Measurements from ENCODE around the gene PEAK1. TPM values are rescaled to one million over a fixed set of nuclear protein-coding genes. Genes with fewer than 3 reads are reported as not detected.

Gene PEAK1
- total RNA-seq, 6 donors from 2014 or later = 82.8 to 142 (median 90.1) TPM

DNA sequence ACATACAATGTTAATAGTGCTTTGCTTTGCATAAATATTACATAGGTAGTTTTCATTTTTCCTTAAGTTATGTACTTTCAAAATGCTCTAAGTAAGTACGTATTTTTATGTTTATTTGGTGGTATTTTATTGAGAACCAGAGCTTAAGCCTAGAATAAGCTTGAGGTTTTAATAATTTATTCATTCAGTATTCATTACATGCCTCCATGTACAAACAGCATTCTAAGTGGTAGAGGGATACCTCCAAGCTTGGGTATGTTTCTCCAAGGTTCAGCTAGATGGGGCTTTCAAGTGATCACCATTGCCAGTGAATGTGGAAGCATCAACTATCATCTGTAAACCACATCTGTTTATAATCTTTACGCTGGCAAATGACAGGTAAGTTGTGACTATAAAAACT lies 52.3 kb downstream of the PEAK1 start:
- peaks cover 0 to 16% (median 0%) of the 10 kb centered on the region in 4 donors for H3K36me3 ChIP-seq
- TF ChIP-seq POLR2AphosphoS5 (IDR thresholded peaks at IDR 0.05) (no peak), POLR2A (IDR thresholded peaks at IDR 0.05) (no peak), EP300 (IDR thresholded peaks at IDR 0.05) (no peak)
- TF ChIP-seq, protein P1, sequence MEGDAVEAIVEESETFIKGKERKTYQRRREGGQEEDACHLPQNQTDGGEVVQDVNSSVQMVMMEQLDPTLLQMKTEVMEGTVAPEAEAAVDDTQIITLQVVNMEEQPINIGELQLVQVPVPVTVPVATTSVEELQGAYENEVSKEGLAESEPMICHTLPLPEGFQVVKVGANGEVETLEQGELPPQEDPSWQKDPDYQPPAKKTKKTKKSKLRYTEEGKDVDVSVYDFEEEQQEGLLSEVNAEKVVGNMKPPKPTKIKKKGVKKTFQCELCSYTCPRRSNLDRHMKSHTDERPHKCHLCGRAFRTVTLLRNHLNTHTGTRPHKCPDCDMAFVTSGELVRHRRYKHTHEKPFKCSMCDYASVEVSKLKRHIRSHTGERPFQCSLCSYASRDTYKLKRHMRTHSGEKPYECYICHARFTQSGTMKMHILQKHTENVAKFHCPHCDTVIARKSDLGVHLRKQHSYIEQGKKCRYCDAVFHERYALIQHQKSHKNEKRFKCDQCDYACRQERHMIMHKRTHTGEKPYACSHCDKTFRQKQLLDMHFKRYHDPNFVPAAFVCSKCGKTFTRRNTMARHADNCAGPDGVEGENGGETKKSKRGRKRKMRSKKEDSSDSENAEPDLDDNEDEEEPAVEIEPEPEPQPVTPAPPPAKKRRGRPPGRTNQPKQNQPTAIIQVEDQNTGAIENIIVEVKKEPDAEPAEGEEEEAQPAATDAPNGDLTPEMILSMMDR (IDR thresholded peaks at IDR 0.05) = no peak
- ATAC-seq (ENCODE audit: low FRiP score in 2 of 2) = no peak
- WGBS, 2 donors = 92 to 98% methylated on average over 2 of the region's 2 CpGs
- DNase-seq = no peak
- no peaks in the 10 kb centered on the region for H3K9me3 ChIP-seq
- no peak overlapping the region for H3K27ac ChIP-seq
- no peak overlapping the region for H3K4me3 ChIP-seq
- no peaks in the 10 kb centered on the region for H3K27me3 ChIP-seq
- no peaks in the 10 kb centered on the region for H3K4me1 ChIP-seq

DNA sequence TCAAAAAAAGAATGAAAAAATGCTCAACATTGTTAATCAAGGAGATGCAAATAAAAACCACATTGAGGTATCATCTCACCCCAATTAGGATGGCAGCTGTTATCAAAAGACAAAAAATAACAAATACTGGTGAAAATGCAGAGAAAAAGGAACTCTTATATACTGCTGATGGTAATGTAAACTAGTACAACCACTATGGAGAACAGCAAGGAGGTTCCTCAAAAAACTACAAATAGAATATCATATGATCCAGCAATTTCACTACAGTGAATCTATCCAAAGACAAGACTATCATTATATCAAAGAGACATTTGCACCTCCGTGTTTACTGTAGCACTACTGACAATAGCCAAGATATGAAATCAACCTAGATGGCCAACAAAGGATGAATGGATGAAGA lies 58.4 kb downstream of the PEAK1 start:
- no peak overlapping the region for H3K27ac ChIP-seq
- no peaks in the 10 kb centered on the region for H3K9me3 ChIP-seq
- H3K4me1 ChIP-seq = peaks cover 0 to 3% (median 0%) of the 10 kb centered on the region in 4 donors
- 90 to 97% methylated on average over 1 of the region's 1 CpG for WGBS, 2 donors
- DNase-seq (no peak), ATAC-seq (ENCODE audit: low FRiP score in 2 of 2) (no peak)
- TF ChIP-seq EP300 (IDR thresholded peaks at IDR 0.05) = no peak
- no peak overlapping the region for H3K4me3 ChIP-seq
- no peaks in the 10 kb centered on the region for H3K27me3 ChIP-seq
- H3K36me3 ChIP-seq = peaks cover 0 to 16% (median 0%) of the 10 kb centered on the region in 4 donors

DNA sequence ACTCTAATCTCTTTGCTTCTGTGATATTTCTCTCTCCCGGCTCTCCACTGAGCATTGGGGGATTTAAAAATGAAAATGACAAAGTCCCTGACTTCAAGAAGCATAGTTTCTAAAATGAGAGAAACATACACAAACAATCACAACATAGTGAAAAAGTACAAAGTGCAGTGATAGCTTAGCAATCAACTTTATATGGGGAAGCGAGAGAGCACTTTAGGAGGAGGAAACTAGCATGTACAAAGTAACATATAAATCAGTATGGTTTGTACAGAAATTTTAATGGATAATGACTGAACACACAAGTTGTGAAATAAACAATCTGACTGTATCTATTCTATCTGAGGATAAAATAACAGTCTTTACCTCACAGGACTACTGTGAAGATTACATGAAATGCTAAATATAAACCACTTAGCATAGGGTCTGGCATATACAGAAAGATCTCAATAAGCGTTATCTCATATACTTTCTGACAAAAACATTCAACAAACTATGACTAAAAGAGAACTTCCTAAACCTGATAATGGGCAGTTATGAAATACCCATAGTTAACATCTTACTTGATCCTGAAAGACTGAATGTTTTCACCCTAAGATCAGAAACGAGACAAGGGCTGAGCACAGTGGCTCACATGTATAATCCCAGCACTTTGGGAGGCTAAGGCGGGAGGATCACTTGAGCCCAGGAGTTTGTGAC lies 61.2 kb downstream of the PEAK1 start:
- Histone ChIP-seq H3K9me3 (no peaks in the 10 kb centered on the region), H3K4me1 (peaks cover 0 to 10% (median 7%) of the 10 kb centered on the region in 4 donors), H3K36me3 (peaks cover 0 to 10% (median 0%) of the 10 kb centered on the region in 4 donors), H3K27ac (no peak overlapping the region), H3K4me3 (no peak overlapping the region), H3K27me3 (no peaks in the 10 kb centered on the region)
- TF ChIP-seq, protein P1 (IDR thresholded peaks at IDR 0.05) = no peak
- TF ChIP-seq EP300 (IDR thresholded peaks at IDR 0.05) (no peak), POLR2AphosphoS5 (IDR thresholded peaks at IDR 0.05) (no peak), POLR2A (IDR thresholded peaks at IDR 0.05) (no peak)
- 73 to 94% methylated on average over 5 of the region's 5 CpGs for WGBS, 2 donors
- DNase-seq = no peak
- no peak for ATAC-seq (ENCODE audit: low FRiP score in 2 of 2)

DNA sequence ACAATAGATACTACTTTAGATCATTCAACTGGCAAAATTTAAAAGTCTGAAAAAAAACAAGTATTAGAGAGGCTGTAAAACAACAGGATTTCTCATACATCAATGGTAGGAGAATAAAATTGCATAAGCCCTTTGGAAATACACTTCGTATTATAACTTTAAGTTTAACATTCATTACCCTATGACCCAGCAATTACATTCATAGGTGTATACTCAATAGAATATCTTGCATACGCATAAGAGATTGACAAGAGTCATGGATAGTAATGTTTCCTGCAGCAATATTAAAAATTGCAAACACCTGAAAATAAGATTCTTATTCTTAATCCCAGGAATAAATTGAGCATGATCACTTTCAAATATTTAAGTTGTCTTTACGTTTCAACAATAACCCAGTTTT lies 63.6 kb downstream of the PEAK1 start:
- Histone ChIP-seq H3K27ac (no peak overlapping the region), H3K36me3 (no peaks in the 10 kb centered on the region), H3K4me3 (no peak overlapping the region), H3K9me3 (no peaks in the 10 kb centered on the region), H3K4me1 (peaks cover 0 to 10% (median 7%) of the 10 kb centered on the region in 4 donors), H3K27me3 (no peaks in the 10 kb centered on the region)
- DNase-seq (no peak), ATAC-seq (ENCODE audit: low FRiP score in 2 of 2) (no peak)
- TF ChIP-seq POLR2AphosphoS5 (IDR thresholded peaks at IDR 0.05) = no peak
- TF ChIP-seq, protein P1 (IDR thresholded peaks at IDR 0.05) = no peak
- TF ChIP-seq POLR2A (IDR thresholded peaks at IDR 0.05) = no peak
- TF ChIP-seq EP300 (IDR thresholded peaks at IDR 0.05) = no peak
- WGBS, 2 donors = 97 to 98% methylated on average over 3 of the region's 3 CpGs

DNA sequence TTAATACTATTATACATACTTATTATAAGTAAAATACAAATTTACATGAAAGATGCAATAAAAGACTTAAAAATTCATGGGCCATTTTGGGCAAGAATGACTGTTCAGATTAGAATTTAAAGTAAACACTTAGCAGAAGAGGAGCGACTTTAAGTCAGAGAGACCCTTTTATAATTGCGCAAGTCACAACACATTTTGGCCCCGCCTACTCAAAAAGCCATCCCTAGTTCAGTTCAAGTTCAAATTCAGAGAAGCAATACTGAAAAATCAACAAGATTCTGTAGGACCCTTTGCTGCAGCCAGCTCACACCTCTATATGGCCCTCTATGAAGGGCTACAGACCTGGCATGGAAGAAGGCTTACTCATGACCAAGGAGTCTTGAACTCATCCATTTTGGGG lies 64.6 kb downstream of the PEAK1 start:
- Histone ChIP-seq H3K27me3 (no peaks in the 10 kb centered on the region), H3K9me3 (no peaks in the 10 kb centered on the region), H3K4me1 (peaks cover 0 to 10% (median 7%) of the 10 kb centered on the region in 4 donors), H3K27ac (no peak overlapping the region), H3K4me3 (no peak overlapping the region), H3K36me3 (no peaks in the 10 kb centered on the region)
- ATAC-seq (ENCODE audit: low FRiP score in 2 of 2) = no peak
- TF ChIP-seq POLR2A (IDR thresholded peaks at IDR 0.05) (no peak), POLR2AphosphoS5 (IDR thresholded peaks at IDR 0.05) (no peak), EP300 (IDR thresholded peaks at IDR 0.05) (no peak)
- TF ChIP-seq, protein P1 (IDR thresholded peaks at IDR 0.05) = no peak
- 86 to 90% methylated on average over 3 of the region's 3 CpGs for WGBS, 2 donors
- no peak for DNase-seq
